NCI-H128 (cell line): ENCODE measurements around the gene GNG12.
A peak's percentile ranks its signal among the peaks of the same experiment; 100 is the strongest.
"Not testable (repeated sequence)": the region's sequence is repeated elsewhere in the genome, so short reads cannot be mapped to it uniquely, and the experiment has no call there.

Experiments used
- DNase-seq: peaks from one replicate; lab custom pipeline; 2025; ENCODE audit not compliant: unreplicated experiment; lab: John Stamatoyannopoulos, UW

Gene GNG12

GRCh38 chr1:67735206-67735605 is 98.1 kb downstream of the GNG12 start:
- DNase-seq = no peak

GRCh38 chr1:67734323-67734690 is 99.0 kb downstream of the GNG12 start:
- DNase-seq = no peak

GRCh38 chr1:67733681-67734322 is 99.5 kb downstream of the GNG12 start:
- no peak for DNase-seq

GRCh38 chr1:67732750-67733151 is 100.5 kb downstream of the GNG12 start:
- no peak for DNase-seq

GRCh38 chr1:67731322-67731721 is 101.9 kb downstream of the GNG12 start:
- no peak for DNase-seq

- not testable (repeated sequence) for DNase-seq
These were observed 103.0 kb downstream of the GNG12 start for GRCh38 chr1:67730312-67730711.

GRCh38 chr1:67729872-67730271 is 103.4 kb downstream of the GNG12 start:
- no peak for DNase-seq

GRCh38 chr1:67726224-67726623 is 107.0 kb downstream of the GNG12 start:
- DNase-seq = no peak

- DNase-seq = no peak
These were observed 108.2 kb downstream of the GNG12 start for GRCh38 chr1:67724928-67725560.

GRCh38 chr1:67723620-67724019 is 109.6 kb downstream of the GNG12 start:
- DNase-seq = no peak

- DNase-seq = no peak
These were observed 110.1 kb downstream of the GNG12 start for GRCh38 chr1:67723126-67723525.

- no peak for DNase-seq
These were observed 110.8 kb downstream of the GNG12 start for GRCh38 chr1:67722292-67722944.

- DNase-seq = no peak
These were observed 111.5 kb downstream of the GNG12 start for GRCh38 chr1:67721650-67722291.

GRCh38 chr1:67721112-67721511 is 112.2 kb downstream of the GNG12 start:
- DNase-seq = no peak

GRCh38 chr1:67719329-67720196 is 113.7 kb downstream of the GNG12 start:
- DNase-seq = no peak

- DNase-seq = no peak
These were observed 115.4 kb downstream of the GNG12 start for GRCh38 chr1:67717876-67718275.

- DNase-seq = no peak
These were observed 116.5 kb downstream of the GNG12 start for GRCh38 chr1:67716800-67717199.

GRCh38 chr1:67715819-67716218 is 117.4 kb downstream of the GNG12 start:
- DNase-seq = no peak

GRCh38 chr1:67713057-67713846 is 120.0 kb downstream of the GNG12 start:
- peak; percentile 72 for DNase-seq

- no peak for DNase-seq
These were observed 121.4 kb downstream of the GNG12 start for GRCh38 chr1:67711855-67712212.
